Measurements from ENCODE around the gene ACSS3.

ACSS3 gene

DNA sequence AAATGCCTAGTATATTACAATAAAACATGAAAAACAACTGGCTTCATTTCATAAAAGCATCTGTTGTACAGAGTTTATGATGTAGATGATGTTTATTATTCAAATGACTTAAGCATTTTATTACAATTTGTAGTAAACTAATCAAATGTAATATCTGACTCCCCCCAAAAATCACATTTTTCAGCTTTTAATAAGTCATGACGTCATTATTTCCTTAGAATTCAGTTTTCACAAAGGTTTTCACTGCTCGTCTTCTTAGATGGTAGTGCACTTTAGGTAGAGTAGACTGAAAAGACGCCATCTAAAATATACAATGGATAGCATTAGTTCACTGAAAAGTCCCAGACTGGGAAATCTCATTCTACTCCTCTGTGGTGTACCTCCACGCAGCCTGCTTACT is 181.5 kb downstream of the ACSS3 start:
- H3K4me3 ChIP-seq (ENCODE audit: insufficient read depth, low read length, poor library complexity, severe bottlenecking): no peak overlapping the region
- no peaks in the 10 kb centered on the region for H4K20me1 ChIP-seq (ENCODE audit: low read depth, low read length)
- no peaks in the 10 kb centered on the region for H3K79me2 ChIP-seq (ENCODE audit: insufficient read depth, low read length)
- H2AFZ ChIP-seq (ENCODE audit: low read depth, low read length, severe bottlenecking): no peak overlapping the region
- TF ChIP-seq, protein P1, sequence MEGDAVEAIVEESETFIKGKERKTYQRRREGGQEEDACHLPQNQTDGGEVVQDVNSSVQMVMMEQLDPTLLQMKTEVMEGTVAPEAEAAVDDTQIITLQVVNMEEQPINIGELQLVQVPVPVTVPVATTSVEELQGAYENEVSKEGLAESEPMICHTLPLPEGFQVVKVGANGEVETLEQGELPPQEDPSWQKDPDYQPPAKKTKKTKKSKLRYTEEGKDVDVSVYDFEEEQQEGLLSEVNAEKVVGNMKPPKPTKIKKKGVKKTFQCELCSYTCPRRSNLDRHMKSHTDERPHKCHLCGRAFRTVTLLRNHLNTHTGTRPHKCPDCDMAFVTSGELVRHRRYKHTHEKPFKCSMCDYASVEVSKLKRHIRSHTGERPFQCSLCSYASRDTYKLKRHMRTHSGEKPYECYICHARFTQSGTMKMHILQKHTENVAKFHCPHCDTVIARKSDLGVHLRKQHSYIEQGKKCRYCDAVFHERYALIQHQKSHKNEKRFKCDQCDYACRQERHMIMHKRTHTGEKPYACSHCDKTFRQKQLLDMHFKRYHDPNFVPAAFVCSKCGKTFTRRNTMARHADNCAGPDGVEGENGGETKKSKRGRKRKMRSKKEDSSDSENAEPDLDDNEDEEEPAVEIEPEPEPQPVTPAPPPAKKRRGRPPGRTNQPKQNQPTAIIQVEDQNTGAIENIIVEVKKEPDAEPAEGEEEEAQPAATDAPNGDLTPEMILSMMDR (IDR thresholded peaks at IDR 0.05; ENCODE audit: insufficient read depth, low read length, poor library complexity, severe bottlenecking): no peak
- no peak for TF ChIP-seq EZH2phosphoT487 (conservative IDR thresholded peaks at IDR 0.05; ENCODE audit: low read length)
- H3K36me3 ChIP-seq (ENCODE audit: low read length): no peaks in the 10 kb centered on the region
- no peaks in the 10 kb centered on the region for H3K9me3 ChIP-seq (ENCODE audit: insufficient read depth, low read length)
- no peaks in the 10 kb centered on the region for H3K27me3 ChIP-seq (ENCODE audit: low read length)
- no peak overlapping the region for H3K9ac ChIP-seq (ENCODE audit: low read length)
- H3K4me2 ChIP-seq (ENCODE audit: low read depth, low read length, poor library complexity, severe bottlenecking): no peak overlapping the region
- no peak overlapping the region for H3K27ac ChIP-seq (ENCODE audit: low read depth, low read length)
- no peaks in the 10 kb centered on the region for H3F3A ChIP-seq (ENCODE audit: insufficient read depth)
- no peaks in the 10 kb centered on the region for H3K9me2 ChIP-seq (replicated peaks; ENCODE audit: insufficient read depth, low read length)

DNA sequence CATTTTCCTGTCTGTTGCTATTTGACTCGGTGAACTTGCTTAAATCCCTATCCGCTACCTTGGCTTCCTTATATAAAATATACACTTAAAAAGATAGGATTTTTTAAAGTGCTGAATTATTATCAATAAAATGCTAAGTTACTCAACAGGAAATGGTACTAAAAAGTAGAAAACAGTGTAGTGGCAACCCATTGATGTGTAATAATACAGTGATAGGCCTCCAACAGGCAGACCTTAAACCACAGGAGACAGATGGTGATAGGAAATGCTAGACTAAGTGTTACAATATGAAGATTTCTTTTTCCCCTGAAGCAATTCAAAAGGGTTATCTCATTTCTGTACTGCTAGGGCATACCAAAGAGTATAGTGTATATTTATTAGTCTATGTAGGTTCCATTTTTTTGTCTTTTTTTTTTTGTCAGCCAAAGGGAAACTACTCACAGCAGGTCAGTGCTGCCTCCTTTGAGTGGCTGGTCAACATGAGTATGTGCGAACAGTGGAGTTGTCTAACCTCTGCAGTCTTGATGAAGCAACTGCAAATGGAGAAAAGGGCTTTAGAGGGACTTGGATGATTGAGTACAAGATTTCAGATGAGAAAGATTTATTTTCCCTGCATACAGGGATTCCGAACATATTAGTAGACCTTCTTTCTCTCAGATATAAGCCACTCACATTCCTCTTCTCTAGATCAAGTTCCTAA is 183.8 kb downstream of the ACSS3 start:
- H3K79me2 ChIP-seq (ENCODE audit: insufficient read depth, low read length): no peaks in the 10 kb centered on the region
- no peaks in the 10 kb centered on the region for H3F3A ChIP-seq (ENCODE audit: insufficient read depth)
- H3K36me3 ChIP-seq (ENCODE audit: low read length): no peaks in the 10 kb centered on the region
- TF ChIP-seq, protein P1 (IDR thresholded peaks at IDR 0.05; ENCODE audit: insufficient read depth, low read length, poor library complexity, severe bottlenecking): no peak
- no peak for TF ChIP-seq EZH2phosphoT487 (conservative IDR thresholded peaks at IDR 0.05; ENCODE audit: low read length)
- H4K20me1 ChIP-seq (ENCODE audit: low read depth, low read length): no peaks in the 10 kb centered on the region
- H3K4me2 ChIP-seq (ENCODE audit: low read depth, low read length, poor library complexity, severe bottlenecking): no peak overlapping the region
- no peaks in the 10 kb centered on the region for H3K9me3 ChIP-seq (ENCODE audit: insufficient read depth, low read length)
- no peak overlapping the region for H3K9ac ChIP-seq (ENCODE audit: low read length)
- H3K27me3 ChIP-seq (ENCODE audit: low read length): no peaks in the 10 kb centered on the region
- H3K9me2 ChIP-seq (replicated peaks; ENCODE audit: insufficient read depth, low read length): no peaks in the 10 kb centered on the region
- no peak overlapping the region for H3K4me3 ChIP-seq (ENCODE audit: insufficient read depth, low read length, poor library complexity, severe bottlenecking)
- H2AFZ ChIP-seq (ENCODE audit: low read depth, low read length, severe bottlenecking): no peak overlapping the region
- H3K27ac ChIP-seq (ENCODE audit: low read depth, low read length): no peak overlapping the region

DNA sequence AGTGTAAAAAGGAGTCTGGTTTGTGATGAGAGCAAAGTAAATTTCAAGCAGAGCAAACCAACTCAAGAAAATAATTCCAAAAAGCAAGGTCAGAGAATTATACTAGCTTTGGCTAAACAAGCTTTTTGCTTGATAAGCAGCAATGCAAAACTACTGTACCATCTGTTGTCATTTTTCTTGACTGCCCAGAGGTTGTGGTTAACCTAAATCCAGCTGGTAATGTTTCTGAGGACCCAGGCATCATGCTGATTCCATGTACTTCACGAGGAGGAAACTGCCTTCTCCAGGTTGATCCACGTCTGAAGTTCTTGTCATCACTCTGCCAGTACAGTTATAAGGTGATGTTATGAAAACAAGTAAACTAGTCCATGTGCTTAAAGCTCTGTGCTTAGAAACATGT is 185.2 kb downstream of the ACSS3 start:
- TF ChIP-seq, protein P1 (IDR thresholded peaks at IDR 0.05; ENCODE audit: insufficient read depth, low read length, poor library complexity, severe bottlenecking): no peak
- TF ChIP-seq EZH2phosphoT487 (conservative IDR thresholded peaks at IDR 0.05; ENCODE audit: low read length): no peak
- H3K79me2 ChIP-seq (ENCODE audit: insufficient read depth, low read length): no peaks in the 10 kb centered on the region
- H3K27me3 ChIP-seq (ENCODE audit: low read length): no peaks in the 10 kb centered on the region

More for the DNA sequence above, 185.2 kb downstream of the ACSS3 start:
- Histone ChIP-seq H3K4me2 (ENCODE audit: low read depth, low read length, poor library complexity, severe bottlenecking) (no peak overlapping the region), H4K20me1 (ENCODE audit: low read depth, low read length) (no peaks in the 10 kb centered on the region), H3K9me2 (replicated peaks; ENCODE audit: insufficient read depth, low read length) (no peaks in the 10 kb centered on the region), H3K36me3 (ENCODE audit: low read length) (no peaks in the 10 kb centered on the region), H3K9me3 (ENCODE audit: insufficient read depth, low read length) (no peaks in the 10 kb centered on the region), H3K4me3 (ENCODE audit: insufficient read depth, low read length, poor library complexity, severe bottlenecking) (no peak overlapping the region), H3K27ac (ENCODE audit: low read depth, low read length) (no peak overlapping the region), H2AFZ (ENCODE audit: low read depth, low read length, severe bottlenecking) (no peak overlapping the region), H3K9ac (ENCODE audit: low read length) (no peak overlapping the region), H3F3A (ENCODE audit: insufficient read depth) (no peaks in the 10 kb centered on the region)

Data from SU-DHL-6 (cell line).